A549 (cell line): Measurements from ENCODE around the gene FDPS. TPM values are rescaled to one million over a fixed set of nuclear protein-coding genes. Genes with fewer than 3 reads are reported as not detected.
"Not testable (repeated sequence)": the region's sequence is repeated elsewhere in the genome, so short reads cannot be mapped to it uniquely, and the experiment has no call there.

Source experiments
- ATAC-seq, 2 experiments: fragments of 200-7000 bp in 1 of 2; fragments of >200 bp in 1 of 2; cut with Nextera tagmentation in 1 of 2; cut with Tn5 transposase in 1 of 2; 3 replicates each; pipeline versions ENCODE4 v1.8.0 to v1.9.1; 2018 to 2020; ENCODE audit warnings: mild to moderate bottlenecking in 1 of 2, moderate library complexity in 1 of 2
- CTCF ChIA-PET: fragments of 300-600 bp; sonication (Branson Sonifier 250); formaldehyde crosslinking; extraction: SDS; loops from one replicate; lab custom pipeline; 2021; ENCODE audit warnings: antibody characterized with exemption, inconsistent platforms; lab: Yijun Ruan, JAX
- POLR2A ChIA-PET: fragments of 350-600 bp; formaldehyde crosslinking; extraction: SDS; loops from one replicate; lab custom pipeline; 2021; ENCODE audit warnings: antibody characterized with exemption, inconsistent platforms; lab: Yijun Ruan, JAX
- DNase-seq, 2 experiments: peaks; one replicate each; pipeline versions ENCODE4 v3.0.0 to v3.0.0-alpha.2; 2011 to 2016; ENCODE audit warnings: low read depth in 1 of 2, low spot score in 1 of 2
- FAIRE-seq: peaks from 2 replicates; lab custom pipeline; 2011; peaks lifted over from hg19 to GRCh38; lab: Jason Lieb, UNC
- H3K27ac ChIP-seq, 2 experiments: fragments of >200 bp; sonication (Bioruptor Twin); formaldehyde crosslinking; 3 replicates each; pipeline ENCODE4 v1.5.1; 2016 to 2017
- H3K4me1 ChIP-seq: fragments of >200 bp; sonication (Bioruptor Twin); formaldehyde crosslinking; 3 replicates; pipeline ENCODE4 v1.6.1; 2016
- H3K4me2 ChIP-seq: fragments of >200 bp; sonication (Bioruptor Twin); formaldehyde crosslinking; 3 replicates; pipeline ENCODE4 v1.6.1; 2016
- H3K4me3 ChIP-seq: fragments of >200 bp; sonication (Bioruptor Twin); formaldehyde crosslinking; 3 replicates; pipeline ENCODE4 v1.5.1; 2016
- H3K9me3 ChIP-seq: fragments of >200 bp; sonication (Bioruptor Twin); formaldehyde crosslinking; 3 replicates; pipeline ENCODE4 v1.6.1; 2016
- BHLHE40 ChIP-seq: IDR thresholded peaks from 2 replicates; pipeline ENCODE4 v1.6.1; 2012; ENCODE audit warnings: low read depth, low read length, inconsistent platforms
- CBX2 ChIP-seq: fragments of 200-600 bp; sonication (generic); IDR thresholded peaks from 2 replicates; pipeline ENCODE4 v1.6.1; 2016; ENCODE audit warnings: low read depth, mild to moderate bottlenecking, borderline replicate concordance
- CBX8 ChIP-seq: fragments of 200-600 bp; sonication (generic); IDR thresholded peaks from 2 replicates; pipeline ENCODE4 v1.6.1; 2016
- CEBPB ChIP-seq, 2 experiments: fragments of >200 bp in 1 of 2; sonication (Bioruptor Twin) in 1 of 2; formaldehyde crosslinking in 1 of 2; IDR thresholded peaks; 2 replicates each; pipeline ENCODE4 v1.6.1; 2012 to 2016
- CHD2 ChIP-seq: fragments of 150-350 bp; IDR thresholded peaks from 2 replicates; pipeline ENCODE4 v1.6.1; 2014; ENCODE audit warnings: low read length; ENCODE audit not compliant: partially characterized antibody
- E2F6 ChIP-seq: IDR thresholded peaks from 2 replicates; pipeline ENCODE4 v1.6.1; 2012; ENCODE audit warnings: low read depth, borderline replicate concordance
- FOSL2 ChIP-seq, 2 experiments: fragments of 450-650 bp in 1 of 2; fragments of >200 bp in 1 of 2; sonication (Bioruptor Twin) in 1 of 2; formaldehyde crosslinking; IDR thresholded peaks; 2 replicates each; pipeline versions ENCODE4 v1.5.0 to v1.6.1; 2016 to 2020; ENCODE audit warnings: mild to moderate bottlenecking in 1 of 2, moderate library complexity in 1 of 2
- HOXB5 ChIP-seq: fragments of 250-450 bp; sonication (Bioruptor Pico); IDR thresholded peaks from 2 replicates; pipeline ENCODE4 v1.5.0; 2020; ENCODE audit warnings: mild to moderate bottlenecking, moderate library complexity
- KDM5A ChIP-seq: fragments of 200-600 bp; sonication (generic); IDR thresholded peaks from 2 replicates; pipeline ENCODE4 v1.6.1; 2016; ENCODE audit warnings: antibody characterized with exemption, mild to moderate bottlenecking
- NR3C1 ChIP-seq: fragments of >200 bp; sonication (Bioruptor Twin); formaldehyde crosslinking; IDR thresholded peaks from 3 replicates; pipeline ENCODE4 v1.6.1; 2017
- PBX3 ChIP-seq: IDR thresholded peaks from 2 replicates; pipeline ENCODE4 v1.6.1; 2012
- REST ChIP-seq: fragments of 200-600 bp; sonication (generic); IDR thresholded peaks from 2 replicates; pipeline ENCODE4 v1.6.1; 2016; ENCODE audit warnings: antibody characterized with exemption, mild to moderate bottlenecking, moderate library complexity
- RFX5 ChIP-seq: fragments of 450-650 bp; IDR thresholded peaks from 2 replicates; pipeline ENCODE4 v1.7.1; 2014; ENCODE audit warnings: antibody characterized with exemption, mild to moderate bottlenecking, moderate library complexity
- RNF2 ChIP-seq: fragments of 200-600 bp; sonication (generic); IDR thresholded peaks from 2 replicates; pipeline ENCODE4 v1.6.1; 2016; ENCODE audit warnings: low read depth, mild to moderate bottlenecking, antibody characterized with exemption, moderate library complexity, borderline replicate concordance
- SREBF2 ChIP-seq: fragments of 450-650 bp; IDR thresholded peaks from 2 replicates; pipeline ENCODE4 v1.6.1; 2014; ENCODE audit warnings: mild to moderate bottlenecking, moderate library complexity
- TFCP2L1 ChIP-seq: fragments of 250-450 bp; sonication (Bioruptor Pico); IDR thresholded peaks from 2 replicates; pipeline ENCODE4 v1.5.0; 2021; ENCODE audit warnings: mild to moderate bottlenecking
- ZC3H11A ChIP-seq: fragments of 450-650 bp; IDR thresholded peaks from 2 replicates; pipeline ENCODE4 v1.6.1; 2014; ENCODE audit warnings: antibody characterized with exemption, mild to moderate bottlenecking
- ZNF302 ChIP-seq: fragments of 250-450 bp; sonication (Bioruptor Pico); IDR thresholded peaks from 2 replicates; pipeline ENCODE4 v1.9.0; 2021; ENCODE audit warnings: inconsistent platforms, mild to moderate bottlenecking, moderate library complexity
- WGBS: methylation state at CpG from one replicate; pipeline ENCODE4 v1.1.6; 2017; ENCODE audit errors: missing lambda C conversion rate; 5-methylcytosine and 5-hydroxymethylcytosine counted together
- polyA plus RNA-seq, 4 experiments: library from polyadenylated mRNA; depleted of rRNA in 3 of 4; stranded (reverse); fragments of >200 nt; fragmentation: RNase III in 1 of 4; extraction: RNeasy Plus Mini Kit Qiagen cat#74134 plus additional on column Dnase treatment in 1 of 4; gene quantifications; 2 replicates in 3 of 4; 3 replicates in 1 of 4; pipeline ENCODE4 v1.2.3, GENCODE V29; 2011 to 2017
- TF ChIP-seq, protein P1 (sequence below): IDR thresholded peaks from 2 replicates; pipeline ENCODE4 v1.6.1; 2012
- TF ChIP-seq, protein P2 (sequence below): fragments of 150-350 bp; IDR thresholded peaks from 2 replicates; pipeline ENCODE4 v1.6.1; 2014; ENCODE audit warnings: low read depth, mild to moderate bottlenecking, low read length
- TF ChIP-seq, protein P3 (sequence below): fragments of >200 bp; sonication (Bioruptor Twin); formaldehyde crosslinking; IDR thresholded peaks from 3 replicates; pipeline ENCODE4 v1.5.1; 2016

The FDPS gene
- polyA plus RNA-seq, 2 of the 4 experiments (the other 2 are of a cell fraction), result 148 to 228 TPM

- no peak for TF ChIP-seq RNF2
- TF ChIP-seq HOXB5 (CRISPR knock-in tag), result no peak
- TF ChIP-seq ZNF302 (CRISPR knock-in tag), result no peak
- TF ChIP-seq FOSL2 (IDR thresholded peaks at IDR 0.05), result no peak
- no peak for TF ChIP-seq FOSL2 (CRISPR knock-in tag; IDR thresholded peaks at IDR 0.05)
- TF ChIP-seq, protein P1, sequence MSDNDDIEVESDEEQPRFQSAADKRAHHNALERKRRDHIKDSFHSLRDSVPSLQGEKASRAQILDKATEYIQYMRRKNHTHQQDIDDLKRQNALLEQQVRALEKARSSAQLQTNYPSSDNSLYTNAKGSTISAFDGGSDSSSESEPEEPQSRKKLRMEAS, result no peak
Observed at GRCh38 chr1:155285631-155286044, 23.0 kb upstream of the FDPS start (continued).

- no peak for TF ChIP-seq CHD2
- no peak for TF ChIP-seq PBX3
- TF ChIP-seq, protein P2, sequence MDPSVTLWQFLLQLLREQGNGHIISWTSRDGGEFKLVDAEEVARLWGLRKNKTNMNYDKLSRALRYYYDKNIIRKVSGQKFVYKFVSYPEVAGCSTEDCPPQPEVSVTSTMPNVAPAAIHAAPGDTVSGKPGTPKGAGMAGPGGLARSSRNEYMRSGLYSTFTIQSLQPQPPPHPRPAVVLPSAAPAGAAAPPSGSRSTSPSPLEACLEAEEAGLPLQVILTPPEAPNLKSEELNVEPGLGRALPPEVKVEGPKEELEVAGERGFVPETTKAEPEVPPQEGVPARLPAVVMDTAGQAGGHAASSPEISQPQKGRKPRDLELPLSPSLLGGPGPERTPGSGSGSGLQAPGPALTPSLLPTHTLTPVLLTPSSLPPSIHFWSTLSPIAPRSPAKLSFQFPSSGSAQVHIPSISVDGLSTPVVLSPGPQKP, result no peak
- no peak for TF ChIP-seq ZC3H11A
- no peak for TF ChIP-seq SREBF2
- TF ChIP-seq TFCP2L1 (CRISPR knock-in tag), result no peak
- no peak for TF ChIP-seq NR3C1
Observed at GRCh38 chr1:155286544-155286943, 22.1 kb upstream of the FDPS start.

GRCh38 chr1:155287987-155288543 is 20.6 kb upstream of the FDPS start:
- TF ChIP-seq RFX5, result no peak
- no peak for TF ChIP-seq KDM5A
- TF ChIP-seq REST, result no peak
- TF ChIP-seq CBX2, result no peak
- TF ChIP-seq, protein P3, sequence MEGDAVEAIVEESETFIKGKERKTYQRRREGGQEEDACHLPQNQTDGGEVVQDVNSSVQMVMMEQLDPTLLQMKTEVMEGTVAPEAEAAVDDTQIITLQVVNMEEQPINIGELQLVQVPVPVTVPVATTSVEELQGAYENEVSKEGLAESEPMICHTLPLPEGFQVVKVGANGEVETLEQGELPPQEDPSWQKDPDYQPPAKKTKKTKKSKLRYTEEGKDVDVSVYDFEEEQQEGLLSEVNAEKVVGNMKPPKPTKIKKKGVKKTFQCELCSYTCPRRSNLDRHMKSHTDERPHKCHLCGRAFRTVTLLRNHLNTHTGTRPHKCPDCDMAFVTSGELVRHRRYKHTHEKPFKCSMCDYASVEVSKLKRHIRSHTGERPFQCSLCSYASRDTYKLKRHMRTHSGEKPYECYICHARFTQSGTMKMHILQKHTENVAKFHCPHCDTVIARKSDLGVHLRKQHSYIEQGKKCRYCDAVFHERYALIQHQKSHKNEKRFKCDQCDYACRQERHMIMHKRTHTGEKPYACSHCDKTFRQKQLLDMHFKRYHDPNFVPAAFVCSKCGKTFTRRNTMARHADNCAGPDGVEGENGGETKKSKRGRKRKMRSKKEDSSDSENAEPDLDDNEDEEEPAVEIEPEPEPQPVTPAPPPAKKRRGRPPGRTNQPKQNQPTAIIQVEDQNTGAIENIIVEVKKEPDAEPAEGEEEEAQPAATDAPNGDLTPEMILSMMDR, result no peak
- TF ChIP-seq HOXB5 (CRISPR knock-in tag), result no peak
- TF ChIP-seq E2F6, result no peak
- no peak for TF ChIP-seq CEBPB (IDR thresholded peaks at IDR 0.05)
- TF ChIP-seq BHLHE40, result no peak
- no peak for TF ChIP-seq CBX8
- TF ChIP-seq, protein P2, result no peak
- TF ChIP-seq NR3C1, result no peak
- H3K27ac ChIP-seq, result no peak overlapping the region
- CTCF ChIA-PET, result interaction anchor here (0.6 to 3.3 kb wide), 2 partner anchors 15 to 36 kb away, joined by 3 to 11 read pairs; partner anchors contain the start of gene CLK2
- 97% methylated on average over 19 of the region's 21 CpGs for WGBS
- POLR2A ChIA-PET, result no interaction called here
- H3K4me3 ChIP-seq, result no peak overlapping the region
- no peak for DNase-seq
- no peak overlapping the region for H3K4me2 ChIP-seq
- ATAC-seq, result no peak
- no peak for FAIRE-seq
- H3K4me1 ChIP-seq, result no peaks in the 10 kb centered on the region
- no peaks in the 10 kb centered on the region for H3K9me3 ChIP-seq

More at GRCh38 chr1:155286544-155286943, 22.1 kb upstream of the FDPS start:
- H3K4me2 ChIP-seq, result no peak overlapping the region
- H3K4me3 ChIP-seq, result no peak overlapping the region
- 90% methylated on average over 2 of the region's 2 CpGs for WGBS
- CTCF ChIA-PET, result interaction anchor here (1.4 to 4.0 kb wide), 3 partner anchors 10 to 37 kb away, joined by 4 to 18 read pairs (median 11); no protein-coding TSS in a partner anchor
- H3K27ac ChIP-seq, result no peak overlapping the region
- POLR2A ChIA-PET, result no interaction called here
- FAIRE-seq, result no peak
- DNase-seq, result no peak
- no peaks in the 10 kb centered on the region for H3K4me1 ChIP-seq
- ATAC-seq, result no peak
- H3K9me3 ChIP-seq, result no peaks in the 10 kb centered on the region

DNA sequence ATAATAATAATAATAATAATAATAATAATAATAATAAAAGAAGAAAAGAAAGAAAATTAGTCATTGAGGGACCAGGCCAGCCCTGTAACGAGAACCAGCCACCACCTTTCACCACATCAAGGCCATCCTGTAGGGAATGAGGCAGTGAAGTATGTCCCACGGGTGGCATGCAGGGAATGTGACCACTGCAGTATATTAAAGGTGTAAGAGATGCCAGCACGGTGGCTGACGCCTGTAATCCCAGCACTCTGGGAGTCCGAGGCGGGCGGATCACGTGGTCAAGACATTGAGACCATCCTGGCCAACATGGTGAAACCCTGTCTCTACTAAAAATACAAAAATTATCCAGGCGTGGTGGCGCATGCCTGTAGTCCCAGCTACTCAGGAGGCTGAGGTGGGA is 17.7 kb upstream of the FDPS start:
- FAIRE-seq, POLR2A ChIA-PET, H3K9me3 ChIP-seq, H3K27ac ChIP-seq, DNase-seq, H3K4me3 ChIP-seq, ATAC-seq, H3K4me2 ChIP-seq, H3K4me1 ChIP-seq: not testable (repeated sequence)
- CTCF ChIA-PET, result interaction anchor here (0.8 to 3.2 kb wide), 2 partner anchors 12 kb away, joined by 3 to 17 read pairs; no protein-coding TSS in a partner anchor
- 77% methylated on average over 10 of the region's 10 CpGs for WGBS
